WERI-Rb-1 (cell line): ENCODE data around the gene GCK.

Source experiments
- DNase-seq: peaks from one replicate; pipeline ENCODE4 v3.0.0-alpha.2; 2020
- H3K27ac ChIP-seq: fragments of 250-450 bp; sonication (Bioruptor Pico); 2 replicates; pipeline ENCODE4 v1.5.1; 2020; ENCODE audit warnings: mild to moderate bottlenecking, moderate library complexity
- H3K27me3 ChIP-seq: fragments of 250-450 bp; sonication (Bioruptor Pico); 2 replicates; pipeline ENCODE4 v1.5.1; 2021; ENCODE audit warnings: mild to moderate bottlenecking, low read depth, moderate library complexity; ENCODE audit not compliant: insufficient read depth, severe bottlenecking
- H3K36me3 ChIP-seq: fragments of 250-450 bp; sonication (Bioruptor Pico); 2 replicates; pipeline ENCODE4 v1.5.1; 2020; ENCODE audit warnings: mild to moderate bottlenecking, moderate library complexity
- H3K4me3 ChIP-seq: 2 replicates; pipeline ENCODE4 v1.5.1; 2011; ENCODE audit warnings: low read depth, mild to moderate bottlenecking, control low read depth, low read length
- H3K9me3 ChIP-seq: fragments of 250-450 bp; sonication (Bioruptor Pico); 2 replicates; pipeline ENCODE4 v1.5.1; 2021; ENCODE audit warnings: mild to moderate bottlenecking, moderate library complexity; ENCODE audit not compliant: severe bottlenecking
- CTCF ChIP-seq: IDR thresholded peaks from 2 replicates; pipeline ENCODE4 v1.5.1; 2011; ENCODE audit warnings: low read depth, mild to moderate bottlenecking, control low read depth, inconsistent platforms, low read length

GCK gene

GRCh38 chr7:44186736-44187135 lies 2.5 kb downstream of the GCK start:
- H3K27ac ChIP-seq, result no peak overlapping the region
- H3K36me3 ChIP-seq, result no peaks in the 10 kb centered on the region
- no peak for DNase-seq
- no peaks in the 10 kb centered on the region for H3K27me3 ChIP-seq
- H3K4me3 ChIP-seq, result no peak overlapping the region
- TF ChIP-seq CTCF, result no peak
- H3K9me3 ChIP-seq, result peaks cover 2% of the 10 kb centered on the region

- no peaks in the 10 kb centered on the region for H3K27me3 ChIP-seq
- DNase-seq, result no peak
- H3K27ac ChIP-seq, result peak overlapping the region; percentile 43; the same call in 1 of the 2 replicates
- no peak for TF ChIP-seq CTCF
- peaks cover 2% of the 10 kb centered on the region for H3K9me3 ChIP-seq
- H3K4me3 ChIP-seq, result no peak overlapping the region
- H3K36me3 ChIP-seq, result no peaks in the 10 kb centered on the region
Observed at GRCh38 chr7:44185729-44186128, 3.5 kb downstream of the GCK start.

- Histone ChIP-seq H3K9me3 (peaks cover 2% of the 10 kb centered on the region), H3K27ac (peak overlapping the region; percentile 43), H3K27me3 (no peaks in the 10 kb centered on the region), H3K4me3 (no peak overlapping the region), H3K36me3 (no peaks in the 10 kb centered on the region)
- no peak for TF ChIP-seq CTCF
- DNase-seq, result peak; percentile 25
Observed at GRCh38 chr7:44184873-44185446, 4.3 kb downstream of the GCK start.

GRCh38 chr7:44184206-44184872 lies 4.9 kb downstream of the GCK start:
- no peak for TF ChIP-seq CTCF
- DNase-seq, result peak; percentile 71
- Histone ChIP-seq H3K36me3 (no peaks in the 10 kb centered on the region), H3K27me3 (no peaks in the 10 kb centered on the region), H3K9me3 (peaks cover 2% of the 10 kb centered on the region), H3K4me3 (no peak overlapping the region), H3K27ac (peak overlapping the region; percentile 43)

GRCh38 chr7:44183386-44183785 lies 5.9 kb downstream of the GCK start:
- DNase-seq, result no peak
- no peaks in the 10 kb centered on the region for H3K36me3 ChIP-seq
- no peak for TF ChIP-seq CTCF
- no peak overlapping the region for H3K27ac ChIP-seq
- no peaks in the 10 kb centered on the region for H3K27me3 ChIP-seq
- H3K4me3 ChIP-seq, result no peak overlapping the region
- H3K9me3 ChIP-seq, result peaks cover 2% of the 10 kb centered on the region

- Histone ChIP-seq H3K4me3 (no peak overlapping the region), H3K27me3 (no peaks in the 10 kb centered on the region), H3K9me3 (peaks cover 2% of the 10 kb centered on the region), H3K36me3 (no peaks in the 10 kb centered on the region), H3K27ac (no peak overlapping the region)
- no peak for DNase-seq
- TF ChIP-seq CTCF, result no peak
Observed at GRCh38 chr7:44182827-44183226, 6.4 kb downstream of the GCK start.
